ENCODE measurements around the gene GABRB1.

DNA sequence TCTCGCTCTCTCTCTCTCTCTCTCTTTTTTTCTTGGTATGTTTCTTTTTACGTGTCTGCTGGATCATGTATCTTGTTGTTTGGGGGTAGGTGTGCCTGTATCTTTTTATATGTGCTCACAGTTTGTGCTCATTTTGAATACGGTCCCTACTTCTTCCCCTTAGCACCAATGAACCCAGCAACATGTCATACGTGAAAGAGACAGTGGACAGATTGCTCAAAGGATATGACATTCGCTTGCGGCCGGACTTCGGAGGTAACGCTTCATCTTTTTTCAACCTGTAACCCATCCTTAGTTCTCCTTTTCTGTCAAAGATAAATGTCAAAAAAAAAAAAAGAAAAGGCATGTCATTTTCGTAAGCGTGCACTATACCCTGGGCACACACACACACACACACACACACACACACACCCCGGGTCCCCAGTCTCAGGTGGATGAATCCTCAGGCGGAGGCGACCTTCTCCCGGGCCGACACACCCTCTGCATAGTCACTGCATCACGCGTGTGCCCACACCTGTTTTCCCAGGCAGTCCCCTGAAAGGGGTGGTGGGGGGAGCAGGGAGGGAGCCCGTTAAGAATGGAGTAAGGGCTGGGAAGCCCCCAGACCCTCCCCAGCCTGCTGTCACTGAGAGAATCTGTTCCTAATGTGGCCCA is 511 bp downstream of the GABRB1 start:
- TF ChIP-seq, protein P1, sequence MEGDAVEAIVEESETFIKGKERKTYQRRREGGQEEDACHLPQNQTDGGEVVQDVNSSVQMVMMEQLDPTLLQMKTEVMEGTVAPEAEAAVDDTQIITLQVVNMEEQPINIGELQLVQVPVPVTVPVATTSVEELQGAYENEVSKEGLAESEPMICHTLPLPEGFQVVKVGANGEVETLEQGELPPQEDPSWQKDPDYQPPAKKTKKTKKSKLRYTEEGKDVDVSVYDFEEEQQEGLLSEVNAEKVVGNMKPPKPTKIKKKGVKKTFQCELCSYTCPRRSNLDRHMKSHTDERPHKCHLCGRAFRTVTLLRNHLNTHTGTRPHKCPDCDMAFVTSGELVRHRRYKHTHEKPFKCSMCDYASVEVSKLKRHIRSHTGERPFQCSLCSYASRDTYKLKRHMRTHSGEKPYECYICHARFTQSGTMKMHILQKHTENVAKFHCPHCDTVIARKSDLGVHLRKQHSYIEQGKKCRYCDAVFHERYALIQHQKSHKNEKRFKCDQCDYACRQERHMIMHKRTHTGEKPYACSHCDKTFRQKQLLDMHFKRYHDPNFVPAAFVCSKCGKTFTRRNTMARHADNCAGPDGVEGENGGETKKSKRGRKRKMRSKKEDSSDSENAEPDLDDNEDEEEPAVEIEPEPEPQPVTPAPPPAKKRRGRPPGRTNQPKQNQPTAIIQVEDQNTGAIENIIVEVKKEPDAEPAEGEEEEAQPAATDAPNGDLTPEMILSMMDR (IDR thresholded peaks at IDR 0.05; ENCODE audit: low read length): no peak
- no peak for TF ChIP-seq EZH2 (IDR thresholded peaks at IDR 0.05; ENCODE audit: borderline replicate concordance, low read length)
